ENCODE data around the gene PHLPP2.

DNA sequence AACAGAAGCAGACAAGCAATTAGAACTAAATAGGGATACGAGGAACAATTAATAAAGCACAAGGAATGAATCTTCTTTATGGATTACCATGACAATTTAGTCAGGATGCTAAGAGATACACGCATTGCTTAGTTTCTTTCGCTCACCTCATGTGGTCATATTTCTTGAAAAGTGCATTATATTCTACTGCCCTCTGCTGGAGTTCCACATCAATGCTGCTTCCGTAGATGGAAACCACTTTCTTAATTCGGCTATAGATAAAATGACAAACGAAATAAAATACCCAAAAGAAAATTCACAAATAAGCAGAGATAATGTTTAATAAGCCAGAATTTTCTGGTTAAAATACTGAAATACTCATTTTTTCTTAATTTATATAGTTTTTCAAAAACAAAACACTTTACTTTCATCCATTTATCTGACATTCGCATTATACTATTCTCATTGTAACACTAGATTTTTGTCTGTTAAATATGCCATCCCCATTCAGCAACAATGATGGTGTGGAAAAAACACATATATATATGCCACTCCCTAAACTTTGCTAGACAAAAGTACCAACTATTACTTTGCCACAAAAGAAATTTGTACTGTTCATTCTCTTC lies 22.0 kb upstream of the PHLPP2 start:
- TF ChIP-seq POLR2A (IDR thresholded peaks at IDR 0.05): no peak
- TF ChIP-seq CTCF (IDR thresholded peaks at IDR 0.05): peak in 3 of 4 experiments; percentile 45 to 66 (median 61)
- no peak for TF ChIP-seq POLR2AphosphoS5 (IDR thresholded peaks at IDR 0.05)
